ENCODE measurements around the gene FLVCR2.

The FLVCR2 gene

DNA sequence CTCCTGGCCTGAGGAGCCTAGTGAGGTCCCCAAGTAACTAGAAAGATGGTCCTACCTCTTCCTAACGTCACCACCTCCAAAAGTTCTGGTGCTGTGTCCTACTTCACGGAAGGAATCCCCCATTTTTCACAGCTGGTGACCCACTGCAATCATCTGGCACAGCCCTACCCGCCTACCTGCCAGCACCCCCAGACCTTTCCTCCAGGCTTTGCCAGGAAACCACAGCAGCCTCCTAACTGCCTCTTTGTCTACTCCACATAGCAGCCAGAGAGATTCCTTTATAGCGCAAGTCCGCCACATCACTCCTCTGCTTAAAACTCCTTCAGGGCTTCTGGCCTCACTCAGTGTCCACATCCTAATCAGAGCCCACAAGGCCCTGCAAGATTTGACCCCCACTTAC is 13.4 kb upstream of the FLVCR2 start:
- H3K9ac ChIP-seq, result no peak overlapping the region
- peaks cover 59% of the 10 kb centered on the region for H3K4me1 ChIP-seq
- no peak overlapping the region for H2AFZ ChIP-seq
- no peak overlapping the region for H3K27ac ChIP-seq
- H3K36me3 ChIP-seq (ENCODE audit: control insufficient read depth, insufficient read depth, low read length), result no peaks in the 10 kb centered on the region
- no peaks in the 10 kb centered on the region for H3K27me3 ChIP-seq (ENCODE audit: control insufficient read depth, insufficient read depth, low read length)
- TF ChIP-seq, protein P1, sequence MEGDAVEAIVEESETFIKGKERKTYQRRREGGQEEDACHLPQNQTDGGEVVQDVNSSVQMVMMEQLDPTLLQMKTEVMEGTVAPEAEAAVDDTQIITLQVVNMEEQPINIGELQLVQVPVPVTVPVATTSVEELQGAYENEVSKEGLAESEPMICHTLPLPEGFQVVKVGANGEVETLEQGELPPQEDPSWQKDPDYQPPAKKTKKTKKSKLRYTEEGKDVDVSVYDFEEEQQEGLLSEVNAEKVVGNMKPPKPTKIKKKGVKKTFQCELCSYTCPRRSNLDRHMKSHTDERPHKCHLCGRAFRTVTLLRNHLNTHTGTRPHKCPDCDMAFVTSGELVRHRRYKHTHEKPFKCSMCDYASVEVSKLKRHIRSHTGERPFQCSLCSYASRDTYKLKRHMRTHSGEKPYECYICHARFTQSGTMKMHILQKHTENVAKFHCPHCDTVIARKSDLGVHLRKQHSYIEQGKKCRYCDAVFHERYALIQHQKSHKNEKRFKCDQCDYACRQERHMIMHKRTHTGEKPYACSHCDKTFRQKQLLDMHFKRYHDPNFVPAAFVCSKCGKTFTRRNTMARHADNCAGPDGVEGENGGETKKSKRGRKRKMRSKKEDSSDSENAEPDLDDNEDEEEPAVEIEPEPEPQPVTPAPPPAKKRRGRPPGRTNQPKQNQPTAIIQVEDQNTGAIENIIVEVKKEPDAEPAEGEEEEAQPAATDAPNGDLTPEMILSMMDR (IDR thresholded peaks at IDR 0.05), result no peak
- H3K4me2 ChIP-seq (ENCODE audit: low read length), result no peak overlapping the region
- H3K9me3 ChIP-seq (ENCODE audit: control insufficient read depth, low read length), result no peaks in the 10 kb centered on the region
- no peak overlapping the region for H3K4me3 ChIP-seq (ENCODE audit: low read depth, low read length)
- no peaks in the 10 kb centered on the region for H3K79me2 ChIP-seq

DNA sequence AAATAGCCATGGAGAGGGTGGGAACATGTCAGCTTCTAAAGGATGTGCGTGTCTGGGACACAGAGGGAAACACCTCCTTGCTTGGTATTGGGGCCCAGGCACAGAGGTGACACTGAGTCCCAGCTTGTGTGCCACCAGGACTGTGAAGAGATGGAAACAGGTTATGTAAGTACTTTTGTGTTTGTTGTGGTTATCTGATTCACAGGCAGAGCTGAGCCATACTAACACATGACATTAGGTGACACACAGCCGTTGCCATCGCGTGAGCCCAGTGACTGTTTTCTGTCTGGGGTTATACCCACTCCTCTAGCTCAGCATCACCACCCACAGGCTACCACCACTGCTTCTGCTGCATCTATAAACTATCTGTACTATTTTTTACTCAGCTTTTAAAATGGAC is 12.1 kb upstream of the FLVCR2 start:
- Histone ChIP-seq H3K36me3 (ENCODE audit: control insufficient read depth, insufficient read depth, low read length) (no peaks in the 10 kb centered on the region), H3K4me1 (peaks cover 61% of the 10 kb centered on the region), H2AFZ (peak overlapping the region; percentile 71), H3K4me2 (ENCODE audit: low read length) (peak overlapping the region; percentile 6), H3K9me3 (ENCODE audit: control insufficient read depth, low read length) (no peaks in the 10 kb centered on the region), H3K27ac (peak overlapping the region; percentile 42), H3K79me2 (no peaks in the 10 kb centered on the region), H3K9ac (no peak overlapping the region), H3K27me3 (ENCODE audit: control insufficient read depth, insufficient read depth, low read length) (no peaks in the 10 kb centered on the region), H3K4me3 (ENCODE audit: low read depth, low read length) (no peak overlapping the region)
- TF ChIP-seq, protein P1 (IDR thresholded peaks at IDR 0.05), result no peak

DNA sequence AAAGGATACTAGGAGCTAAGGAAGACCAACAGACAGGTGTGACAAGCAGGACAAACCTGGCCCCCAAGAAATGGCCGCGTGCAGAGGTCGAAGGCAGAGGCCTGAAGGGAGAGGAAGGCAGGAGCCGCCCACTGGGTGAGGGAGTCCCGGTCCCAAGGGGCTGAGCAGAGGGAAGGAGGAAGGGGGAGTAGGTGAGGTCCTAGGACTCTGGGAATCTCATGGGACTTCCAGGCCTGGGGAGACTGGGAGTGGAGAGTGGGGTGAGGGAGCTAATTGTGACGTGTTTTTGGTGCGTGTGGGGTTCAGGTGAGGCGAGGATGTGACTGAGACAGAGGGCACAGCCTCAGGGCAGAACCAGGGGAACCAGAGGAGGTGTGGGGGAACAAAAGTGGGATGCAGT is 11.7 kb upstream of the FLVCR2 start:
- Histone ChIP-seq H3K27ac (peak overlapping the region; percentile 42), H3K4me2 (ENCODE audit: low read length) (no peak overlapping the region), H3K36me3 (ENCODE audit: control insufficient read depth, insufficient read depth, low read length) (no peaks in the 10 kb centered on the region), H3K9ac (no peak overlapping the region), H3K27me3 (ENCODE audit: control insufficient read depth, insufficient read depth, low read length) (no peaks in the 10 kb centered on the region), H3K79me2 (no peaks in the 10 kb centered on the region), H3K4me1 (peaks cover 60% of the 10 kb centered on the region), H2AFZ (peak overlapping the region; percentile 71), H3K4me3 (ENCODE audit: low read depth, low read length) (no peak overlapping the region), H3K9me3 (ENCODE audit: control insufficient read depth, low read length) (no peaks in the 10 kb centered on the region)
- TF ChIP-seq, protein P1 (IDR thresholded peaks at IDR 0.05), result no peak

DNA sequence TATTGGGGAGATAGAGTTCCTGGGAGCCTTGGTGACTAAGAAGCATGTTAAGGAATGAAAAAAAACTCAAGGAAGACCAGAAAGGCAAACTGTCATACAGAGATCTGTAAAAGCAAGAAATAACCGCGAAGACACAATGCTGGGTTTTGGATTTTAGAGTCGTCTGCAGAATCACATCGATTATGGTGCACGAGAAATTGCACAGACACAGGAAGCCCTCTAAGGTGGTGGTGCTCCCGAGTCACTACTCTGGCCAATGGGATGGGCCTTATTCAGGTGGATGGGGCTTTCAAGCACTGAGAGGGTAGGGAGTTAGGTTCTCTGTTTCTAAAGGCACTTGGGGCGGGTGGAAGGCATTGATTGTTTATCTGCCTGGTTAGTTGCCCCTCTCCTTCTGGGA is 10.3 kb upstream of the FLVCR2 start:
- Histone ChIP-seq H3K9me3 (ENCODE audit: control insufficient read depth, low read length) (no peaks in the 10 kb centered on the region), H3K4me1 (peaks cover 48% of the 10 kb centered on the region), H3K27me3 (ENCODE audit: control insufficient read depth, insufficient read depth, low read length) (no peaks in the 10 kb centered on the region), H3K9ac (no peak overlapping the region), H3K27ac (peak overlapping the region; percentile 81), H3K79me2 (no peaks in the 10 kb centered on the region), H3K4me2 (ENCODE audit: low read length) (peak overlapping the region; percentile 63), H3K36me3 (ENCODE audit: control insufficient read depth, insufficient read depth, low read length) (no peaks in the 10 kb centered on the region), H2AFZ (peak overlapping the region; percentile 79), H3K4me3 (ENCODE audit: low read depth, low read length) (no peak overlapping the region)
- TF ChIP-seq, protein P1 (IDR thresholded peaks at IDR 0.05), result no peak

DNA sequence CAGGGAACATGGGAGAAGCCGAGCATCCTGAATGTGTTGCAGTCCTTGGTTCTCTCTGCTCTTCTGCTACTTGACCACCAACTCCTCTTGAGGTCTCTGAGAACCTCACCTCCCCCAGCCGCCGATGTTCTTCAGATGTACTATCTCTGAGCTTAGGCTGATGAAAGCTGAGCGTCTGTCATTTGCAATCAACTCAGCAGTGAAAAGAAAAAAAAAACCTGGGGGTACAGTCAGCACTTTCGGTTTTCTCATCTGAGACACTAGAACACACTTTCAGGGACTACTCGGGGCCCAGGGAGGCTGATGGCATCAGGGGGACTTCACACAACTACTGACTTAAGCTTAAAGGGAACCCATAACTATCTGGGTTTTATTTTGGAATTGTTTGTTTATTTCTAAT is 9.6 kb upstream of the FLVCR2 start:
- peak overlapping the region; percentile 63 for H3K4me2 ChIP-seq (ENCODE audit: low read length)
- peak overlapping the region; percentile 79 for H2AFZ ChIP-seq
- no peak overlapping the region for H3K9ac ChIP-seq
- H3K79me2 ChIP-seq, result no peaks in the 10 kb centered on the region
- H3K27ac ChIP-seq, result peak overlapping the region; percentile 81
- H3K36me3 ChIP-seq (ENCODE audit: control insufficient read depth, insufficient read depth, low read length), result no peaks in the 10 kb centered on the region
- peaks cover 41% of the 10 kb centered on the region for H3K4me1 ChIP-seq
- no peak overlapping the region for H3K4me3 ChIP-seq (ENCODE audit: low read depth, low read length)
- H3K27me3 ChIP-seq (ENCODE audit: control insufficient read depth, insufficient read depth, low read length), result no peaks in the 10 kb centered on the region
- H3K9me3 ChIP-seq (ENCODE audit: control insufficient read depth, low read length), result no peaks in the 10 kb centered on the region
- TF ChIP-seq, protein P1 (IDR thresholded peaks at IDR 0.05), result no peak

Data from parathyroid adenoma (tissue), 2 donors.